GM18511 (cell line): ENCODE data around the gene TULP4.
"Not testable (repeated sequence)": the region's sequence is repeated elsewhere in the genome, so short reads cannot be mapped to it uniquely, and the experiment has no call there.

ENCODE experiments used
- ATAC-seq: cut with Tn5 transposase; IDR thresholded peaks from one replicate; pipeline ENCODE4 v1.9.1; 2021; ENCODE audit warnings: mild to moderate bottlenecking, moderate library complexity; ENCODE audit not compliant: unreplicated experiment

The TULP4 gene

DNA sequence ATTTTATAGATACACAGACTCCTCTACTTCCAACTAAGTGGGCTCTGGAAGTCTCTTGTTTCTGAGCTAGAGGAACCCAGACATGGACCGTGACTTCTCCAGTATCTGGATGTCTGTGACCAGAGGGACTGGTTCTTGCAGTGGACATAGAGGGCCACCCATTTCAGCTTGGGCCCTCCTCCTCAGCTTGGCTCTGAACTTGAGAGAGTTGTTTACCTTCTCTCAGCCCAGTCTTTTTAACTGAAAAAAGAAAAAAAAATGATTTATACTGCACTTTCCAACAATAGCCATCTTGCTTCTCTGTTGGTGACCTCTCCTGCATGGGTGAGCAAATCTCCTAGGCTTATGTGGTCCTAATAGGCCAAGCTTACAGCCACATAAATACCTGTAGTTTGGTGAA lies 187.3 kb downstream of the TULP4 start:
- ATAC-seq = no peak

DNA sequence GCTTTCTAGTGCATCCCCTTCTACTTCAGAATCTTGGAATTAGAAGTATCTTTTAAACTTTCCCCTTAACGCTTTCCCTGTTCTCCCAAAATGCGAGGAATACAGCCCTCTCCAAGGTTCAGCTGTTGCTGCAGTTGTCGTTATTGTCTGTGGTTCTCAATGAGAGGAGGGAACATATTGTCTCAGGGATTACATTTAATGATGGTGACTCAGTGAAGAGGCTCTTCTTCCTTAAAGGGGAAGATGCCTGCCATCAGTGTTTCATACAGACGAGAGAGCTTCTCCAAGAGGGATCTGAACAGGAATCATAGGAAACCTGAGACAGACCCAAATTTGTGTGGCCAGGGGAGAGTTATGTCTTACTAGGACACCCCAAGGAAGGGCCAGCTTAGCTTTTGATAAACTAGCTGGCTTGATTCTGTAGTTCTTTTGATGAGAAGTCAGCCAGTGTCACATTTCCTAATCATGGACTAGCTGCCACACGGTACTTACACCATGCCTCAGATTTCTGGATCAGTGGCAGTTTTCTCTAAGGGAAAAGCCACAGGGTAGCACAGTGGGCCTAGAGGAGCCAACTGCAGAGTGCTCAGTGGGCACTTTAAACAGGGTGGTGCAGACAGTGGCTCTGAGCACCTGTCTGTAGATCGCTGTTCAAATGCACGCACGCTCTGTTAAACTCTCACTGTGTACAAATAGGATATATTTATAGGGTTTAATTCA lies 187.9 kb downstream of the TULP4 start:
- no peak for ATAC-seq

DNA sequence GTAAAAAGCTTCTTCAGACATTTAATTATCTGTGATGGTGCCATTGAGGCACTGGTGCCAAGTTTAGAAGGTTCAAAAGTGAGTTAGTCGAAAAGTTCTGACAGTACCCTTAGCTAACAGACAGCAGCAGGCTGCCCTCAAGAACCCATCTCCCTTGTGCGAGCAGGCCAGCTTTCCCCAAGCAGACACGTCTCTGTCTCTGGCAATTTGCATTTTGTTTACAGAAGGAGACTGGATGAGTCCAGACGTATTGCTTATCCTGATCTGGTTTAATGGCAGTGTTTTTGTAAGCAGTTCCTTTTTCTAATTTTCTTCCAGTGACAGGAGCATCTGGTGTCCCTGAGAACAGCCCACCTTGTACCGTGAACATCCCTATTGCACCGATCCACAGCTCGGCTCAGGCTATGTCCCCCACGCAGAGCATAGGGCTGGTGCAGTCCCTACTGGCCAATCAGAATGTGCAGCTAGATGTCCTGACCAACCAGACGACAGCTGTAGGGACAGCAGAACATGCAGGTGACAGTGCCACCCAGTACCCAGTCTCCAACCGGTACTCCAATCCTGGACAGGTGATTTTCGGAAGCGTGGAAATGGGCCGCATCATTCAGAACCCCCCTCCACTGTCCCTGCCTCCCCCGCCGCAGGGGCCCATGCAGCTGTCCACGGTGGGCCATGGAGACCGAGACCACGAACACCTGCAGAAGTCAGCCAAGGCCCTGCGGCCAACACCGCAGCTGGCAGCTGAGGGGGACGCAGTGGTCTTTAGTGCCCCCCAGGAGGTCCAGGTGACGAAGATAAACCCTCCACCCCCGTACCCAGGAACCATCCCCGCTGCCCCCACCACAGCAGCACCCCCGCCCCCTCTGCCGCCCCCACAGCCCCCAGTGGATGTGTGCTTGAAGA lies 189.3 kb downstream of the TULP4 start:
- no peak for ATAC-seq

DNA sequence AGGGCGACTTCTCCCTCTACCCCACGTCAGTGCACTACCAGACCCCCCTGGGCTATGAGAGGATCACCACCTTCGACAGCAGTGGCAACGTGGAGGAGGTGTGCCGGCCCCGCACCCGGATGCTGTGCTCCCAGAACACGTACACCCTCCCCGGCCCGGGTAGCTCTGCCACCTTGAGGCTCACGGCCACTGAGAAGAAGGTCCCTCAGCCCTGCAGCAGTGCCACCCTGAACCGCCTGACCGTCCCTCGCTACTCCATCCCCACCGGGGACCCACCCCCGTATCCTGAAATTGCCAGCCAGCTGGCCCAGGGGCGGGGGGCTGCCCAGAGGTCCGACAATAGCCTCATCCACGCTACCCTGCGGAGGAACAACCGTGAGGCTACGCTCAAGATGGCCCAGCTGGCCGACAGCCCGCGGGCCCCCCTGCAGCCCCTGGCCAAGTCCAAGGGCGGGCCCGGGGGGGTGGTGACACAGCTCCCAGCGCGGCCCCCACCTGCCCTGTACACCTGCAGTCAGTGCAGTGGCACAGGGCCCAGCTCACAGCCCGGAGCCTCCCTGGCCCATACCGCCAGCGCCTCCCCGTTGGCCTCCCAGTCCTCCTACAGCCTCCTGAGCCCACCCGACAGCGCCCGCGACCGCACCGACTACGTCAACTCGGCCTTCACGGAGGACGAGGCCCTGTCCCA lies 190.1 kb downstream of the TULP4 start:
- no peak for ATAC-seq

DNA sequence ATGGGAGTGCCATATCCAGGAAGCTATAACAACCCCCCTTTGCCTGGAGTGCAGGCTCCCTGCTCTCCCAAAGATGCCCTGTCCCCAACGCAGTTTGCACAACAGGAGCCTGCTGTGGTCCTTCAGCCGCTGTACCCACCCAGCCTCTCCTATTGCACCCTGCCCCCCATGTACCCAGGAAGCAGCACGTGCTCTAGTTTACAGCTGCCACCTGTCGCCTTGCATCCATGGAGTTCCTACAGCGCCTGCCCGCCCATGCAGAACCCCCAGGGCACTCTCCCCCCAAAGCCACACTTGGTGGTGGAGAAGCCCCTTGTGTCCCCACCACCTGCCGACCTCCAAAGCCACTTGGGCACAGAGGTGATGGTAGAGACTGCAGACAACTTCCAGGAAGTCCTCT lies 191.0 kb downstream of the TULP4 start:
- no peak for ATAC-seq

- ATAC-seq = no peak
These were observed 191.6 kb downstream of the TULP4 start for GRCh38 chr6:158503846-158504245.

- no peak for ATAC-seq
These were observed 192.9 kb downstream of the TULP4 start for GRCh38 chr6:158505194-158505593.

- no peak for ATAC-seq
These were observed 194.3 kb downstream of the TULP4 start for GRCh38 chr6:158506601-158507000.

DNA sequence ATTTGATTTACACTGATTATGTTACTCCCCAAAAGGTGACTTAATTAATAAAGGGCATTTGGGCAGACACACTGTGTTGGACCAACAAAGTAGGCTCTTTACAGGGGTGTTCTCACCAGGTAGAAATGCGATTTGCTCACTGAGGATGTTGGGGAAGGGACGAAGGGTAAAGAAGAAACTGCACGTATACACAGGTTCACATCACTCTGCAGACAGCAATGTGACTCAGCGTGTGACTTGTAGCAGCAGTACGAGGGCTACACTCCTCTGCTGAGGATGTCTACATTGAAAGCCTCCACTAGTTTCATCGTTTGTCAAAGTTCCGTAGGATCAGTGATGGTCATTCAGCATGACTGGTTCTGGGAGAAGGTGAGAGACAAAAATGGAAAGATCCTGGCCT lies 194.9 kb downstream of the TULP4 start:
- ATAC-seq = no peak

DNA sequence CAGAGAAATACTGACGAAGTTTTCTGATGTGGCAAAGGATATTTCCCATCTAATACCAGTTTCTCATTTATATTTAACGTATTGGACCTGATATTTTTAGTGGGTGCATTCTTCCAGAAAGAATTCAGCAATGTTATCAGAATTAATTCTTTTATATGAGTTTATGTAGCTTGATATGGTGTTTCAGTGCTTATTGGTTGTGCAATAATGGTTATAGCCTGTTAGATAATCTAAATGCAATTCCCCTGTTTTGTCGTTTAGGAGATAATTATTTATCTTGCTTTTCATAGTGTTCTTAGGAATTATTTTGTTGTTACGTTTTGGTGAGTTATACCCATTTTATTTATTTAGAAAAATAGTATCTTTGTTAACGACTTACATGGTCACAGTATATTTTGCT lies 196.2 kb downstream of the TULP4 start:
- no peak for ATAC-seq

GRCh38 chr6:158509465-158509864 lies 197.2 kb downstream of the TULP4 start:
- ATAC-seq = no peak

DNA sequence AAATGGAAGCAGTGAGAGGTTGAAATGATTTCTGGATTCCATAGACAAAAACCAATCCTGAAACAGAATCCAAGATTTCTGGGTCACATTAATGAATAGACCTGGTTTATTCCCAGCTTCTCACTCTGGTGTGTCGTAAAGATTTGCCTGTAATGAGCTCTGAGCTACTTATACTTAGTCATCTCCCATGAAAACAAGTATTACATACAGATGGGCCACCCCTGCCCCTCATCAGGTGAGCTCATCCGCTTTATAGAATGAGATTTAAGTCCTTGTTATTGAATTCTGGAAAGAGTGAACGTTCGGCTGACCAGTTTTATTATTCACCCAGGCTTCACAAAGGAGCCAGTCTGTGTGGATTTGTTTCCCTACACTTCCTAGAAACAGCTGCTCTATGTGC lies 200.5 kb downstream of the TULP4 start:
- no peak for ATAC-seq

- ATAC-seq = no peak
These were observed 201.9 kb downstream of the TULP4 start for GRCh38 chr6:158514176-158514575.

DNA sequence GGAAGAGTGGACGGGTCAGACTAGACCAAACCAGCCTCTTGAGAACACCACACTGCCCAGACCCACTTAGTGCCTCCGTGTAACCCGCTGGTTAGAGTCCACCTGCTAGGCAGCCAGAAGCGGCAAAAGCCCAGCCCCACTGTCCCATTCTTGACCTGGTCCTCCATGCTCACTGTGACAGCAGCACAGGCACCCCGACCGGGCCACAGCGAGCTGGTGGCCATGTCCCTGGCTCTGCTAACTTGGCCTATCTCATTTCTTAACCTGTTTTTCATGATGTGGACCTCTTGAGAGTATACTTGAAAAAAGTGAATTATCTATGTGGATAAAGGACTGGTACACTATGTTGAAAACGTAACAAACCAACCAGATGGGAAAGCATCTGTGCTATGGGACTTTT lies 202.7 kb downstream of the TULP4 start:
- ATAC-seq = no peak

GRCh38 chr6:158516098-158516497 lies 203.8 kb downstream of the TULP4 start:
- no peak for ATAC-seq

GRCh38 chr6:158517038-158517437 lies 204.8 kb downstream of the TULP4 start:
- no peak for ATAC-seq

DNA sequence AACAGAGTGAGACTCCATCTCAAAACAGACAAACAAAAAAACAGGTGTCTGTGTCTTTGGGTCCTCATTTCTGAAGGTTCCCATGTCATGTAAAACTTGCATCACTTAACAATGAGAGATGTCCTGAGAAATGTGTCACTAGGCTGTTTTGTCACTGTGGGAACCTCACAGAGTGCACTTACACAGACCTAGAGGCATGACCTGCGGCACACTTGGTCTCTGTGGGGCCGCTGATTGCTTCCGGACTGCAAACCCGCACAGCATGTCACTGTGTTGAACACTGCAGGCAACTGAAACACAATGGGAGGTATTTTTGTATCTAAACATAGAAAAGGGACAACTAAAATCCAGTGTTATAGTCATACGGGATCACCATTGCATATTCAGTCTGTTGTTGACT lies 205.3 kb downstream of the TULP4 start:
- ATAC-seq = peak; percentile 67

- ATAC-seq = peak; percentile 84
These were observed 206.2 kb downstream of the TULP4 start for GRCh38 chr6:158518191-158519127.

GRCh38 chr6:158519300-158519699 lies 207.0 kb downstream of the TULP4 start:
- no peak for ATAC-seq

GRCh38 chr6:158519761-158520160 lies 207.5 kb downstream of the TULP4 start:
- ATAC-seq = no peak

GRCh38 chr6:158520975-158521374 lies 208.7 kb downstream of the TULP4 start:
- ATAC-seq = not testable (repeated sequence)
